NCI-H526 (cell line): ENCODE measurements around the gene ARG2.

Source experiments
- DNase-seq, 2 experiments: peaks; one replicate each; lab custom pipeline; 2025; lab: John Stamatoyannopoulos, UW

The ARG2 gene

DNA sequence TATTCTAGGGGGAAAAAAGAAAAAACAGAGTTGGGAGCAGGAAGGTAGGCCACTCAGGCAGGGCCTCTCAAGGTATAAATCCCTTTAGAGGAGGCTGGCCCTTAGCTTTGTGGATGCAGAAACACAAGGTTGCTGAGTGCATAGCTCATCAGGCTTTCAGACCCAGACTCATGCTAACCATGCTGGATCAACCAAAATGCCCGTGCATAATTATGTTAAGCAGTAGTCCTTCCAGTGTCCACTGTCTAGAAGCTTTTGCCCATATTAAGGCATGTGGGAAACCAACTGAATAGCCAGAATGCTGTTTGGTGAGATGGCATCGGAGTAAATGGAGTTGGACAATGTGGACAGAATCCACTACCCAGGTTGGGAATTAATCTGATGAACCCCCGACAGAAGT lies 18.9 kb downstream of the ARG2 start:
- no peak for DNase-seq

DNA sequence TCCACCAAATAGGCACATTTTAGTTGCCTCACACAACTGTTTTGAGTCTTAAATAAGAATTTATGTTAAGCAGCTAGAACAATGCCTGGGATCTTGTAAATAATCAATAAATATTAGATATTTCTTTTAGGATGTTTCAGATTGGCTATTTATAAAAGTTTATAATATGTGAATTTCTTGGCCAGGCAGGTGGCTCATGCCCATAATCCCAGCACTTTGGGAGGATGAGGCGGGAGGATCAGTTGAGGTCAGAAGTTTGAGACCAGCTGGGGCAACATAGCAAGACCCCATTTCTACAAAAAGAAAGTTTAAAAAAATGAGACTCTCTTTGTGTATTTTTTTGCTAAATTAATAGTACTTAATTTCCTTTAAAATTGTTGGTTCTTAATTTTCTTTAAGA lies 21.8 kb downstream of the ARG2 start:
- no peak for DNase-seq

DNA sequence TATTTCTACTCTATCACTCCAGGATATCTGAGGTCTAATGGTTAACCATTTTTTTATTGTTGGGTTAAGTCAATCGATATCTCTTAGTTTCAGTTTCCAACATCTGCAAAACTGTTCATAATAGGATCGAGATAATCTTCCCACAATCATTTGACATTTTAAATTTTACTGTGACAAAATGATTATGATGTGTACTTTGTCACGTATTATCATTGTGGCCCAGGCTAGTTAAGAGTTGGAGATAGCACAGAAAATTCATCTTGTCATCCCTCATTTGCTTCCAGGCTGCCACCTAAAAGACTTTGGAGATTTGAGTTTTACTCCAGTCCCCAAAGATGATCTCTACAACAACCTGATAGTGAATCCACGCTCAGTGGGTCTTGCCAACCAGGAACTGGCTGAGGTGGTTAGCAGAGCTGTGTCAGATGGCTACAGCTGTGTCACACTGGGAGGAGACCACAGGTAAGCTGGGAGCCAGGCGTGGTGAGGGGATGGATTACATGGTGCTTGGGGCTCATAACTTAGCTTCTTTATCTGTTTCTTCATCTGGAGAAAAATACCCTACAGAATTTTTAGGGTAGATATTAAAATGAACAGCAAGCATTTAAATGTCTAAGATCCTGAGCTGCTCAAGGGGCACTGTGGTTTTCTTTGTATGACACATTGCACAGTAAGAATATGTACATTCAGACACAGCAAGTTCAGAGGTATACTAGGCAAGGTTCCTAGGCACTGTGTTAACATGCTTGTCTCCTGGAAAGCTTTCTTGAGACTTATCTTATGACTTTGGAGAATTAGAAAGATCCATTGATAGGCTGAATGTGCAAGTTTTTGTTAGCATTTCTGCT lies 22.4 kb downstream of the ARG2 start:
- DNase-seq, result no peak

GRCh38 chr14:67643713-67644112 lies 24.0 kb downstream of the ARG2 start:
- no peak for DNase-seq

DNA sequence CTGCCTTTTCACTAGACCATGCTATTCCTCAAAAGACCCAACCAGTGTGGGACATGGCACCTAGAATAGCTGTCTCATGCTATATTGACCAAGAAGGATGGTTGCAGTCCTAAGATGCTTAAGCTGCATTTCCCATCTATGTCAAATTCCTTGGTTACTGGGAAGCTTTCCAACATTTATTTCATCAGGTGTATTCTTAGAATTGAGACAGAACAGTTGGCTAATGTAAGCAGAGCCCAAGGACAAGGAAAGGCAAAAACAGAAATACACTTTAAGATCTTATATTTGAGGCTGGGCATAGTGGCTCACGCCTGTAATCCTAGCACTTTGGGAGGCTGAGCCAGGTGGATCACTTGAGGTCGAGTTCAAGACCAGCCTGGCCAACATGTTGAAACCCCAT lies 24.7 kb downstream of the ARG2 start:
- no peak for DNase-seq

GRCh38 chr14:67645414-67645813 lies 25.7 kb downstream of the ARG2 start:
- no peak for DNase-seq

GRCh38 chr14:67646131-67646530 lies 26.4 kb downstream of the ARG2 start:
- no peak for DNase-seq

GRCh38 chr14:67650151-67650550 lies 30.4 kb downstream of the ARG2 start:
- no peak for DNase-seq

- no peak for DNase-seq
Measured at GRCh38 chr14:67650694-67651093, 31.0 kb downstream of the ARG2 start.

DNA sequence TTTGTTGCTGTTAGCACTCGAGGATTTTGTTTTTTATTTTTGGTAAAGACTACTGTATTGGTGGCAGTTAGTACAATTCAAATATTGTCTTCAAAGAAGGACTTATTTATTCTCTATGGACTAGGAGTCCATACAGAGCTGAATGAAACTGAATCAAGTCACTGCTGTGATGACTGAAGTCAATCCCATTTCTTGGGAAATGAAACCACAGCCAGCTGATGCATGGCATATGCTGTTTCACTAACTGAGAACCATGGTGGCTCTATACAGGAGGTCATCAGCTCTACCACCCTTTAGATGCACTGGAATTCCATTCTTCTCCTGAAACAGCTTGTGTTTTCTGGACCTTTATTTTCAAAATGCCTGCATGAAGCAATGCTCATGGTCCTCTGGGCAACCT lies 32.5 kb downstream of the ARG2 start:
- DNase-seq, result no peak

GRCh38 chr14:67653651-67654280 lies 34.0 kb downstream of the ARG2 start:
- no peak for DNase-seq

GRCh38 chr14:67663633-67664032 lies 43.9 kb downstream of the ARG2 start:
- DNase-seq, result no peak

- no peak for DNase-seq
Measured at GRCh38 chr14:67665868-67666267, 46.1 kb downstream of the ARG2 start.

DNA sequence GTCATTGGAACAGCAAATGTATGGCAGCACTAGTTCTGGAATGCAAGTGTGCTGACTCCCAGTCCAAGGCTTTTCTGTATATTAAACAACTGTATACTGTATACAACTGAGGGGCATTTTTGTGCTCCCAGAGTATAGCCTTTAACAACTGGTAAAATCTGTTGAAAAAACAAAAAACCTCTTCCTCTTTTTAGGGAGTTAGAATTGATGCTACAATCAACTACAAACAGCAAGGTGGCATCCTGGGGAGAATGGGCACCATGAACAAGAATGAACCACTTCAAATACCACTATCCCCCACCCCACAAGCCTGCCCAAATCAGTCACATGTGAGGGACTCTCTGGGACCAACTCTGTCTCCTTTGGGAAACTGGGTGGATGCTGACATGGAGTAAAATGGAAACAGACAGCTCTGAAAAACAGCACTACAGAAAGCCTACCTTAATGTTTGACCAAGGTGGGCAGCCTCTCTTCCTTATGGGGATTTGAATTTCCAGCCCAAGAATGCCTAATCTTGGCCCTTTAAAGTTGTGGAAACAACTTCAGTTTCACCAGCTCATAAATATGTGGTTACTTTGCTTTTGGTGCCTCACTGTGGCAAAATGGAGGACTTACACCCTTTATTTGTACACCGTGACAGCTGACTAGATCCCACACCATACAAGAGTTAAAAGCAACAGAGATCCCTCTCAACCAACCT lies 47.2 kb downstream of the ARG2 start:
- peak; percentile 9 to 53 for DNase-seq

GRCh38 chr14:67668559-67668958 lies 48.8 kb downstream of the ARG2 start:
- peak; percentile 68 to 77 for DNase-seq

DNA sequence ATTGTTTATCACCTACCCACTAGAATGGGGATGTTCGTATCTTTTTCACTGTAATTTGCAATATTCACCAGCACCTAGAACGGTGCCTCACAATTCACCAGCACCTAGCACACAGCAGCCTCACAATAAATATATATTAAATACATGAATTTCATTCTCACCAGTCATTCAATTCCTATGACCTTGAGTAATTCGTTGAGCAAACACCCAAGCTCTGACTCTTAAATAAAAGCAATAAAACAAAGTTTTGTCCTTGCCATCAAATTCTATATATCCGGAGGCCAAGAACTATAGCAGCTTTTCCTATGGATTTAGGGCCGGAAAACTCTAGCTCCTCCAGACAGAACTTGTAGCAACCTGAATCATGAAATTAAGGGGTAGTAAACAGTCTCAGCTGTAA lies 53.7 kb downstream of the ARG2 start:
- no peak for DNase-seq

DNA sequence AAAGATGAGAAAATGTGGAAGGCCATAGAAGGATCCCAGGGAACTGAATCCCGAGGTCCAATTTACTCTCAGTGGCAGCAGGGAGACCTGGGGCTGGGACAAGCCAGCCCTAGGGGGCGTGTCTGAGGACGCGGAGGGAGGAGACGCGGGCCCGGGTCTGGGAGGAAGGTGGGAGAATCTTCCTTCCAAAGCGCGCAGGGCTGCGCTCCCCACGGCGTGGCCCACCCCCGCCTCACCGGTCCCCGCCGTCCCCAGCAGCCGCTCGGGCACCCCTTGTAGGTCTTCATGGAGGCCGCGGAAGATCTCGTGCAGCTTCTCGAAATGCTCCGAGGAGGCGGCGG lies 54.4 kb downstream of the ARG2 start:
- peak; percentile 70 to 83 for DNase-seq

DNA sequence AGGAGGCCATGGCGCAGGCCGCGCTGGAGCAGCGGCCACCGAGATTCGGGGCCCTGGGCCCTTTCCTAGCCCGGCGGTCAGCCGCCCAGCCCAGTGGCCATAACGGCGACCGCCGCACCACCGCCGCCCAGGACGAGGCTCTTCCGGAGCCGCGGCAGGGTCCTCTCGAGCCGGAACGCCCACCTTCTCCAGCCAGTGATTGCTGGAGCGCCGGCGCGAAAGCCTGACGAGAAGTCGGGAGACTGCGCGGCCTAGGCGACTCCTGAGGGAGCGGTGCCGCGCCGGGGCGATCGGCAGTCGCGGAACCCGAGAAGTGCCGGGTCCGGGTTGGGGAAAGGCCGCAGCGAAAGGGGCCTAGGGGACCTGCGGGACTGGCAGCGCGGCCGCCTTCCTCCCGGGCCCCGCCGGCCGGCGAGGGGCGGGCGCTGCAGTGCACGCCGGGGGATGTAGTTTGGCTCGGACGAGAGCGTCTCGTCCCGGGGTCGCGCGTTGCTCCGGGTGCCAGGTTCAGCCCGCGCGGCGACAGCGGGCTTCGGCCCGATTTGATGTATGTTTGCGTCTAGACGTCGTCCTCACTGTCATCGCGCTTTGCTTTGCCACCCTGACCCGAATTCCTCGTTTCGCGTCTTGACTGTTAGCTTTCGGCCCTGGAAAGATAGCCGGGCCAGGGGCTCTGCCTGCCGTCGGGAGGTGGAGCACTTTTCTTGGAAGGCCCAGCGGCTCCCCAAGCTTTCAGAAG lies 54.9 kb downstream of the ARG2 start, which contains the start of gene VTI1B:
Gene VTI1B, minus strand, starts transcription at position 153 of the 739 bp plus-strand sequence. Its CDS starts 143 bp downstream, at position 10.
- peak; percentile 52 to 89 for DNase-seq

DNA sequence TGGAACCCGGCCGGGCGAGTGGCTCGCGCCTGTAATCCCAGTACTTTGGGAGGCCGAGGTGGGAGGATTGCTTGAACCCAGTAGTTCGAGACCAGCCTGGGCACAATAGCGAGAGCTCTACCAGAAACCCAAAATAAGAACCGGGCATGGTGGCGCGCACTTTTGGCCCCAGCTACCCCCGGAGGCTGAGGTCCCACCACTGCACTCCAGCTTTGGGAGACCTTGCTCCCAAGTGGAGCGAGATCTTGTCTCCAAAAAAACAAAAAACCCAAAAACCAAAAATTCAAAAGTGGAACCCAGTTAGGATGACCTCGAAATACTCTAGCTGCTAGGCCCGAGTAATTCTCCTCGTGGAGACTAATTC lies 55.5 kb downstream of the ARG2 start:
- DNase-seq, result no peak

DNA sequence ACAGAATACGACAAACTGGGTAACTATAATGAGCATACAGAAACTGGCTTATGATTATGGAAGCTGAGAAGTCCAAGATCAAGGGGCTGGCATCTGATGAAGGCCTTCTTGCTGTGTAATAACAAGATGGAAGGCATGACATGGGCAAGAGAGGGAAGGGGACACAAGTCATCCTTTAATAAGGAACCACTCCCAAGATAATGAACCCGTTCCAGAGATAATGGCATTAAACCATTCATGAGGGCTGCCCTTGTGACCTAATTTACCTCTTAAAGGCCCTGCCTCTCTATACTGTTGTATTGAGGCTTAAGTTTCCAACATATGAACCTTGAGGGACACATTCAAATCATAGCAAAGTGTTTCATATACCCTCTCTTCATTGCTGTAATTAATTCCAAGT lies 59.3 kb downstream of the ARG2 start:
- no peak for DNase-seq

DNA sequence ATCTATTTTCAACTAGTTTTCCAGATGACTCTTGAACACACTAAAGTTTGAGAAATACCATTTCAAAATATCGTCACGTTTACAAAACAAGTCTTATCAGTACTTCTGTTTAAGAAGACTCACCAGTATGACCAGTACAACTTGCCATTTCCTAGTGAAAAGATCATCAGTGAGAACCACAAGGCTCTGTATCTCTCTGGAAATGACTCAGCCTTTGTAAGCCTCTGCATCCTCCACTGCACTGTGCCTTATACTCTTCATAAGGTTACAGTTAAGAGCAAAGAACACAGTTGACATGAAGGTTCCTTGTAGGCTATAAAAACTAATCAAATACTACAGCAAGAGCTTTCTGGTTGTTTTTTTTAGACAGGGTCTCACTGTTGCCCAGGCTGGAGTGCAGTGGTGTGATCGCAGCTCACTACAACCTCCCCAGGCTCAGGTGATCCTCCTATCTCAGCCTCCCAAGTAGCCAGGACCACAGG lies 60.4 kb downstream of the ARG2 start:
- no peak for DNase-seq

DNA sequence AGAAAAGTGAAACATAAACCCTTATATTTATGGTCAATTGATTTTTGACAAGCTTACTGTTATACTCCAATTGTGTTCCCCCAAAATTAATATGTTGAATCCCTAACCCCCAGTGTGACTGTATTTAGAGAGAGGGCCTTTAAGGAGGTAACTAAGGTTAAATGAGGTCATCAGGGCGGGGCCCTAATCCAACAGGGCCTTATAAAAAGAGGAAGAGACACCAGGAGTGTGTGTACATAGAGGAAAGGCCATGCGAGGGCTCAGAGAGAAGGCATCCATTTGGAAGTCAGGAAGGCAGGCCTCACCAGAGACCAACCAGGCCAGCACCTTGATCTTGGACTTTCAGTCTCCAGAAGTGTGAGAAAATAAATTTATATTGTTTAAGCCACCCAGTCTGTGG lies 61.2 kb downstream of the ARG2 start:
- no peak for DNase-seq
